Epithelial cell of proximal tubule (primary cell): Measurements from ENCODE around the gene CNGA4. TPM values are rescaled to one million over a fixed set of nuclear protein-coding genes. Genes with fewer than 3 reads are reported as not detected.
"Not testable (repeated sequence)": the region's sequence is repeated elsewhere in the genome, so short reads cannot be mapped to it uniquely, and the experiment has no call there.

Experiments
- DNase-seq: peaks from one replicate; pipeline ENCODE4 v3.0.0-alpha.2; 2011; ENCODE audit warnings: low read depth
- H3K4me3 ChIP-seq: 2 replicates; pipeline ENCODE4 v1.5.1; 2011; ENCODE audit warnings: low read depth, mild to moderate bottlenecking, low read length
- CTCF ChIP-seq: conservative IDR thresholded peaks from 2 replicates; pipeline ENCODE4 v1.5.1; 2012; ENCODE audit warnings: low read depth, mild to moderate bottlenecking, low read length
- total RNA-seq: library from RNA; depleted of rRNA; stranded (reverse); fragments of >200 nt; gene quantifications from 2 replicates; pipeline ENCODE4 v1.2.3, GENCODE V29; 2015

The CNGA4 gene
- total RNA-seq, 1 donor from 2014 or later = not detected

GRCh38 chr11:6273188-6273587 lies 34.3 kb downstream of the CNGA4 start:
- no peak overlapping the region for H3K4me3 ChIP-seq
- DNase-seq = no peak
- no peak for TF ChIP-seq CTCF

- not testable (repeated sequence) for H3K4me3 ChIP-seq, DNase-seq
Measured at GRCh38 chr11:6280809-6281208, 41.9 kb downstream of the CNGA4 start.

- no peak for DNase-seq
- H3K4me3 ChIP-seq = no peak overlapping the region
- no peak for TF ChIP-seq CTCF
Measured at GRCh38 chr11:6283453-6284023, 44.6 kb downstream of the CNGA4 start.

GRCh38 chr11:6284250-6284649 lies 45.4 kb downstream of the CNGA4 start:
- no peak for DNase-seq
- no peak overlapping the region for H3K4me3 ChIP-seq
- TF ChIP-seq CTCF = no peak

GRCh38 chr11:6285019-6285418 lies 46.1 kb downstream of the CNGA4 start:
- DNase-seq = no peak
- H3K4me3 ChIP-seq = no peak overlapping the region
- no peak for TF ChIP-seq CTCF

Other genes with a start within 250 kb of the CNGA4 start
- not detected in 2 replicates for gene OR56A4, start 232.1 kb upstream of the CNGA4 start, total RNA-seq
- gene OR56A1, start 208.3 kb upstream of the CNGA4 start, total RNA-seq = not detected in 2 replicates
- gene OR56B4, start 131.4 kb upstream of the CNGA4 start, total RNA-seq = not detected in 2 replicates
- gene OR52B2, start 68.8 kb upstream of the CNGA4 start, total RNA-seq = not detected in 2 replicates
- not detected in 2 replicates for gene OR52W1, start 39.9 kb upstream of the CNGA4 start, total RNA-seq
- gene C11orf42, start 33.5 kb upstream of the CNGA4 start, total RNA-seq = not detected in 2 replicates
- gene FHIP1B, start 4.5 kb upstream of the CNGA4 start, total RNA-seq = 9.6 and 15.6 TPM in 2 replicates
- not detected in 2 replicates for gene CCKBR, start 20.7 kb downstream of the CNGA4 start, total RNA-seq
- 321 and 498 TPM in 2 replicates for gene CAVIN3, start 81.4 kb downstream of the CNGA4 start, total RNA-seq
- 22.5 and 24.3 TPM in 2 replicates for gene SMPD1, start 151.4 kb downstream of the CNGA4 start, total RNA-seq
- 24.7 and 28.3 TPM in 2 replicates for gene APBB1, start 180.0 kb downstream of the CNGA4 start, total RNA-seq
- gene HPX, start 201.9 kb downstream of the CNGA4 start, total RNA-seq = 0.06 and 1.0 TPM in 2 replicates
- 10.0 and 31.0 TPM in 2 replicates for gene TRIM3, start 234.9 kb downstream of the CNGA4 start, total RNA-seq
- 55.2 and 57.7 TPM in 2 replicates for gene ARFIP2, start 242.2 kb downstream of the CNGA4 start, total RNA-seq
- gene TIMM10B, start 242.4 kb downstream of the CNGA4 start, total RNA-seq = 27.0 and 34.9 TPM in 2 replicates